B cell (primary cell): ENCODE results near the gene MYO18A. TPM values are rescaled to one million over a fixed set of nuclear protein-coding genes. Genes with fewer than 3 reads are reported as not detected.

Experiments used
- ATAC-seq: fragments of 200-7000 bp; cut with Tn5 transposase; one replicate; pipeline ENCODE4 v1.10.0; 2021; ENCODE audit warnings: low read depth, mild to moderate bottlenecking, moderate number of reproducible peaks, moderate library complexity
- CTCF ChIA-PET: fragments of 350-600 bp; sonication (Branson Sonifier 250); formaldehyde crosslinking; loops from one replicate; lab custom pipeline; 2021; ENCODE audit warnings: antibody characterized with exemption, inconsistent platforms; lab: Charles Lee
- POLR2A ChIA-PET: fragments of 350-600 bp; sonication (Branson Sonifier 250); formaldehyde crosslinking; loops from one replicate; lab custom pipeline; 2021; ENCODE audit warnings: antibody characterized with exemption; lab: Charles Lee
- DNase-seq: peaks from one replicate; pipeline ENCODE4 v3.0.0; 2013
- H2AFZ ChIP-seq: 2 replicates; pipeline ENCODE4 v1.6.1; 2012; ENCODE audit warnings: mild to moderate bottlenecking, low read depth, low read length; ENCODE audit not compliant: insufficient read depth, poor library complexity, severe bottlenecking
- H3K27ac ChIP-seq, 2 donors: 1 replicate in 1 of 2; 2 replicates in 1 of 2; pipeline ENCODE4 v1.5.1; 2012 to 2013; ENCODE audit warnings: low read length in 2 of 2, mild to moderate bottlenecking in 2 of 2, moderate library complexity in 1 of 2
- H3K27me3 ChIP-seq, 4 experiments: fragments of 200-600 bp in 1 of 4; sonication (generic) in 1 of 4; replicated peaks in 1 of 4; 1 replicate in 2 of 4; 2 replicates in 2 of 4; pipeline versions ENCODE4 v1.6.1 to v1.7.0; 2013 to 2016; ENCODE audit warnings: low read length in 3 of 4, mild to moderate bottlenecking in 2 of 4, mixed read lengths in 1 of 4, moderate library complexity in 1 of 4; ENCODE audit not compliant: insufficient read depth in 4 of 4, control insufficient read depth in 3 of 4; ENCODE audit errors: control extremely low read depth in 1 of 4
- H3K36me3 ChIP-seq, 2 experiments: replicated peaks in 1 of 2; 1 replicate in 1 of 2; 2 replicates in 1 of 2; pipeline versions ENCODE4 v1.6.1 to v1.7.1; 2013; ENCODE audit warnings: low read length in 1 of 2; ENCODE audit not compliant: insufficient read depth in 2 of 2, control insufficient read depth in 1 of 2; ENCODE audit errors: control extremely low read depth in 1 of 2, extremely low read depth in 1 of 2
- H3K4me1 ChIP-seq, 2 donors: fragments of 200-600 bp in 1 of 2; sonication (generic) in 1 of 2; 1 replicate in 1 of 2; 2 replicates in 1 of 2; pipeline versions ENCODE4 v1.5.1 to v1.6.1; 2013 to 2017; ENCODE audit warnings: low read length in 2 of 2; ENCODE audit not compliant: control insufficient read depth in 2 of 2, insufficient read depth in 2 of 2
- H3K4me2 ChIP-seq: replicated peaks from 2 replicates; pipeline ENCODE3; 2012; ENCODE audit warnings: mild to moderate bottlenecking, low read depth, low read length; ENCODE audit not compliant: poor library complexity, severe bottlenecking
- H3K4me3 ChIP-seq, 5 experiments: fragments of 200-600 bp in 1 of 5; sonication (generic) in 1 of 5; 1 replicate in 3 of 5; 2 replicates in 2 of 5; pipeline versions ENCODE4 v1.5.1 to v1.7.0; 2011 to 2016; ENCODE audit warnings: low read length in 4 of 5, mild to moderate bottlenecking in 4 of 5, low read depth in 2 of 5, control low read depth in 1 of 5, moderate library complexity in 1 of 5; ENCODE audit not compliant: insufficient read depth in 1 of 5; ENCODE audit errors: control extremely low read depth in 1 of 5, extremely low read depth in 1 of 5
- H3K79me2 ChIP-seq: fragments of 200-600 bp; sonication (generic); one replicate; pipeline ENCODE4 v1.6.0; 2016; ENCODE audit warnings: low read length; ENCODE audit not compliant: control insufficient read depth, insufficient read depth
- H3K9ac ChIP-seq: fragments of 200-600 bp; sonication (generic); 2 replicates; pipeline ENCODE4 v1.6.1; 2017; ENCODE audit warnings: mild to moderate bottlenecking, low read length, moderate library complexity
- H3K9me3 ChIP-seq, 3 donors: one replicate each; pipeline versions ENCODE4 v1.6.1 to v1.7.1; 2013; ENCODE audit warnings: low read length in 2 of 3; ENCODE audit not compliant: control insufficient read depth in 2 of 3, insufficient read depth in 1 of 3; ENCODE audit errors: control extremely low read depth in 1 of 3
- H4K20me1 ChIP-seq: 2 replicates; pipeline ENCODE4 v1.6.0; 2012; ENCODE audit warnings: mild to moderate bottlenecking, low read length; ENCODE audit not compliant: insufficient read depth, control insufficient read depth, poor library complexity, severe bottlenecking
- H3K27ac Mint-ChIP-seq: one replicate; pipeline ENCODE4 v1.8.0; 2021; ENCODE audit warnings: mixed read lengths
- H3K27me3 Mint-ChIP-seq: one replicate; pipeline ENCODE4 v1.8.0; 2021; ENCODE audit warnings: mixed read lengths
- H3K4me1 Mint-ChIP-seq: one replicate; pipeline ENCODE4 v1.8.0; 2021; ENCODE audit warnings: mixed read lengths
- H3K4me3 Mint-ChIP-seq: one replicate; pipeline ENCODE4 v1.8.0; 2021; ENCODE audit warnings: mixed read lengths
- H3K9me3 Mint-ChIP-seq: one replicate; pipeline ENCODE4 v1.8.0; 2022; ENCODE audit warnings: mixed read lengths; ENCODE audit not compliant: insufficient read depth
- EZH2 ChIP-seq: IDR thresholded peaks from 2 replicates; pipeline ENCODE4 v1.6.1; 2012; ENCODE audit warnings: borderline replicate concordance, low read depth, mild to moderate bottlenecking, moderate library complexity, low read length; ENCODE audit not compliant: insufficient read depth, poor library complexity, severe bottlenecking
- WGBS: methylation state at CpG from one replicate; pipeline ENCODE4 v1.1.5; 2013; ENCODE audit warnings: missing lambda C conversion rate; ENCODE audit not compliant: insufficient coverage; 5-methylcytosine and 5-hydroxymethylcytosine counted together
- intact Hi-C: fragments of 100-400 bp; cut with micrococcal nuclease; formaldehyde crosslinking; loops from one replicate; pipeline ENCODE4 v1.10.0; 2022
- polyA plus RNA-seq: library from polyadenylated mRNA; depleted of rRNA; stranded (reverse); fragments of >200 nt; gene quantifications from 2 replicates; pipeline ENCODE4 v1.2.3, GENCODE V29; 2012
- total RNA-seq, 2 donors: library from RNA; stranded (reverse); fragments of 120-200 nt in 1 of 2; gene quantifications; 1 replicate in 1 of 2; 2 replicates in 1 of 2; pipeline versions ENCODE4 v1.2.3 to v1.2.4, GENCODE V29; 2013 to 2022
- TF ChIP-seq, protein P1 (sequence below): fragments of 200-600 bp; IDR thresholded peaks from one replicate; pipeline ENCODE4 v1.8.0; 2022; ENCODE audit warnings: antibody characterized with exemption, mild to moderate bottlenecking

MYO18A gene
- total and polyA plus RNA-seq, 2 donors (not counting 1 experiment from before 2014, with no cell fraction given) = 72.2 to 155 TPM

GRCh38 chr17:29215174-29215573, 35.0 kb upstream of the MYO18A start:
- ChIA-PET CTCF (interaction anchor here (0.6 to 14.8 kb wide), 5 partner anchors 10 to 91 kb away, joined by 3 to 304 read pairs (median 4); no protein-coding TSS in a partner anchor), POLR2A (no interaction called here)
- Histone ChIP-seq H3K4me1 (peaks cover 5 to 12% of the 10 kb centered on the region in 2 donors), H3K36me3 (no peaks in the 10 kb centered on the region), H3K4me3 (no peak overlapping the region), H3K79me2 (no peaks in the 10 kb centered on the region), H3K9me3 (no peaks in the 10 kb centered on the region), H3K9ac (no peak overlapping the region), H3K27me3 (no peaks in the 10 kb centered on the region), H3K4me2 (no peak overlapping the region), H2AFZ (no peak overlapping the region), H3K27ac (no peak overlapping the region), H4K20me1 (no peaks in the 10 kb centered on the region)
- TF ChIP-seq EZH2 = no peak
- TF ChIP-seq, protein P1, sequence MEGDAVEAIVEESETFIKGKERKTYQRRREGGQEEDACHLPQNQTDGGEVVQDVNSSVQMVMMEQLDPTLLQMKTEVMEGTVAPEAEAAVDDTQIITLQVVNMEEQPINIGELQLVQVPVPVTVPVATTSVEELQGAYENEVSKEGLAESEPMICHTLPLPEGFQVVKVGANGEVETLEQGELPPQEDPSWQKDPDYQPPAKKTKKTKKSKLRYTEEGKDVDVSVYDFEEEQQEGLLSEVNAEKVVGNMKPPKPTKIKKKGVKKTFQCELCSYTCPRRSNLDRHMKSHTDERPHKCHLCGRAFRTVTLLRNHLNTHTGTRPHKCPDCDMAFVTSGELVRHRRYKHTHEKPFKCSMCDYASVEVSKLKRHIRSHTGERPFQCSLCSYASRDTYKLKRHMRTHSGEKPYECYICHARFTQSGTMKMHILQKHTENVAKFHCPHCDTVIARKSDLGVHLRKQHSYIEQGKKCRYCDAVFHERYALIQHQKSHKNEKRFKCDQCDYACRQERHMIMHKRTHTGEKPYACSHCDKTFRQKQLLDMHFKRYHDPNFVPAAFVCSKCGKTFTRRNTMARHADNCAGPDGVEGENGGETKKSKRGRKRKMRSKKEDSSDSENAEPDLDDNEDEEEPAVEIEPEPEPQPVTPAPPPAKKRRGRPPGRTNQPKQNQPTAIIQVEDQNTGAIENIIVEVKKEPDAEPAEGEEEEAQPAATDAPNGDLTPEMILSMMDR = no peak
- Mint-ChIP-seq H3K4me3 (no peak overlapping the region), H3K27me3 (peaks cover 5% of the 10 kb centered on the region), H3K4me1 (peaks cover 8% of the 10 kb centered on the region), H3K9me3 (no peaks in the 10 kb centered on the region), H3K27ac (no peak overlapping the region)
- no peak for ATAC-seq
- WGBS = 93% methylated on average over 10 of the region's 10 CpGs
- no peak for DNase-seq
- intact Hi-C loops = no loop called here

GRCh38 chr17:29214215-29215146, 34.3 kb upstream of the MYO18A start:
- ATAC-seq (no peak), DNase-seq (no peak)
- TF ChIP-seq EZH2 = no peak
- TF ChIP-seq, protein P1 = no peak
- H3K4me1 Mint-ChIP-seq = peaks cover 5% of the 10 kb centered on the region
- no peaks in the 10 kb centered on the region for H3K79me2 ChIP-seq
- H3K27me3 ChIP-seq = no peaks in the 10 kb centered on the region
- H3K9me3 Mint-ChIP-seq = no peaks in the 10 kb centered on the region
- CTCF ChIA-PET = interaction anchor here (0.6 to 14.8 kb wide), 5 partner anchors 10 to 90 kb away, joined by 3 to 304 read pairs (median 4); no protein-coding TSS in a partner anchor
- no peaks in the 10 kb centered on the region for H3K9me3 ChIP-seq
- peaks cover 3 to 9% of the 10 kb centered on the region in 2 donors for H3K4me1 ChIP-seq
- WGBS = 91% methylated on average over 2 of the region's 8 CpGs
- H4K20me1 ChIP-seq = no peaks in the 10 kb centered on the region
- no peak overlapping the region for H3K27ac Mint-ChIP-seq
- H2AFZ ChIP-seq = no peak overlapping the region
- H3K4me3 Mint-ChIP-seq = no peak overlapping the region
- POLR2A ChIA-PET = no interaction called here
- H3K27ac ChIP-seq = no peak overlapping the region
- H3K36me3 ChIP-seq = no peaks in the 10 kb centered on the region
- peaks cover 3% of the 10 kb centered on the region for H3K27me3 Mint-ChIP-seq
- no peak overlapping the region for H3K4me2 ChIP-seq
- no peak overlapping the region for H3K9ac ChIP-seq
- intact Hi-C loops = no loop called here
- no peak overlapping the region for H3K4me3 ChIP-seq
